Mesendoderm (in vitro differentiated cells): Measurements from ENCODE around the gene CIDEC.

Experiments
- DNase-seq: peaks from one replicate; pipeline ENCODE4 v3.0.0; 2013
- H2AK5ac ChIP-seq: 2 replicates; pipeline ENCODE4 v1.6.1; 2013; ENCODE audit warnings: low read length, inconsistent platforms
- H2BK120ac ChIP-seq: 2 replicates; pipeline ENCODE4 v1.6.1; 2013; ENCODE audit warnings: low read depth, mild to moderate bottlenecking, low read length, moderate library complexity, mixed read lengths
- H2BK15ac ChIP-seq: replicated peaks from 2 replicates; pipeline ENCODE4 v1.6.1; 2013; ENCODE audit warnings: low read depth, mild to moderate bottlenecking, moderate library complexity
- H2BK5ac ChIP-seq: 2 replicates; pipeline ENCODE4 v1.6.1; 2013; ENCODE audit warnings: low read length, inconsistent platforms
- H3K18ac ChIP-seq: 2 replicates; pipeline ENCODE4 v1.6.1; 2013; ENCODE audit warnings: mild to moderate bottlenecking, low read length, mixed read lengths
- H3K23ac ChIP-seq: one replicate; pipeline ENCODE4 v1.6.1; 2013; ENCODE audit warnings: low read length
- H3K27ac ChIP-seq: 2 replicates; pipeline ENCODE4 v1.5.1; 2013; ENCODE audit warnings: low read depth, mild to moderate bottlenecking, inconsistent platforms, low read length, moderate library complexity
- H3K27me3 ChIP-seq: 2 replicates; pipeline ENCODE4 v1.6.1; 2013; ENCODE audit warnings: low read length, control low read depth, mild to moderate bottlenecking, inconsistent platforms; ENCODE audit not compliant: insufficient read depth, poor library complexity
- H3K36me3 ChIP-seq: 2 replicates; pipeline ENCODE4 v1.6.1; 2013; ENCODE audit warnings: low read length, inconsistent platforms; ENCODE audit not compliant: control insufficient read depth, insufficient read depth
- H3K4ac ChIP-seq: one replicate; pipeline ENCODE4 v1.6.1; 2013; ENCODE audit warnings: low read depth, mild to moderate bottlenecking, low read length, moderate library complexity
- H3K4me1 ChIP-seq: 2 replicates; pipeline ENCODE4 v1.6.1; 2013; ENCODE audit warnings: low read depth, low read length, inconsistent platforms; ENCODE audit not compliant: control insufficient read depth
- H3K4me2 ChIP-seq: 2 replicates; pipeline ENCODE4 v1.6.1; 2013; ENCODE audit warnings: low read length
- H3K4me3 ChIP-seq: 2 replicates; pipeline ENCODE4 v1.5.1; 2013; ENCODE audit warnings: mild to moderate bottlenecking, low read length
- H3K56ac ChIP-seq: one replicate; pipeline ENCODE4 v1.6.1; 2013; ENCODE audit warnings: low read length
- H3K79me1 ChIP-seq: 2 replicates; pipeline ENCODE4 v1.6.1; 2013; ENCODE audit warnings: low read length, inconsistent platforms
- H3K79me2 ChIP-seq: 2 replicates; pipeline ENCODE4 v1.6.1; 2013; ENCODE audit warnings: mild to moderate bottlenecking, low read length; ENCODE audit not compliant: control insufficient read depth, insufficient read depth
- H3K9ac ChIP-seq: 2 replicates; pipeline ENCODE4 v1.6.1; 2013; ENCODE audit warnings: low read length, inconsistent platforms
- H4K5ac ChIP-seq: one replicate; pipeline ENCODE4 v1.6.1; 2013; ENCODE audit warnings: low read length
- H4K8ac ChIP-seq: one replicate; pipeline ENCODE4 v1.6.1; 2013; ENCODE audit warnings: low read depth, mild to moderate bottlenecking, control low read depth, low read length, moderate library complexity
- WGBS: extraction: QIAGEN DNeasy Blood & Tissue Kit; methylation state at CpG from one replicate; pipeline ENCODE4 v1.1.7; 2013; ENCODE audit warnings: low lambda C conversion rate, missing lambda C conversion rate; ENCODE audit not compliant: insufficient coverage; ENCODE audit errors: extremely low coverage; 5-methylcytosine and 5-hydroxymethylcytosine counted together

CIDEC gene

DNA sequence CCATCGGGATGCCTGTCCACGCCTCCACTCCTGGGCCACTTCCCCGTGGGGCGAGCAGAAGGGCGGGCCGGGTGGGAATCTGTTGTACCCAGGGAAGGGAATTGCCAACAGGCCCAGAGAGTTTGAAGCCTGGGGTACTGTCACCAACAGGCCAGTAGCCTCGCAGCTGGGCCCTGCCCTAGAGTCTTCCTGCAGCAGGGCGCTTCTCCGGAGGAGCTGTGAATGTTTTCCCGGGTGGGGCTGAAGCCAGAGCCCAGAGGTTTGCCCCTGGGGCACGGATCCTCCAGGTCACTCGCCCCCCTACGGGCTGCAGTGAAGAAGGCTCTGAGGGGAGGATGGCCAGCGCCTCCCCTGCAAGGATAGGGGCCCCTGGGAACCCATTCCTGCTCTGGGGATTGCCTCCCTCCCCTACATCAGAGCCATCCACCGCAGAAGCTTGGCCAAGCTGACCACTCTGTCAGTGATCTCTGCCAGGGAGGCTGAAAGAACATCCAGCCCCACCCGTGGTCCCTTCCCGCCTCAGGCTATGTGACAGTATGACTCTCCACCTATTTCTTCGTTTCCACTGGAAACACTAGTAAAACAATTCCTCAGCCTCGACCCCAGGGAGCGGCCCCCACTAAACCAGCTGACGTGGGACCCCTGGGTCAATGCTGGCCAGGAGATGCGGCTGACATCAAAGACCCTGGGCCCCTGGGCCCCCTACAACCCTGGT is 16.8 kb downstream of the CIDEC start:
- Histone ChIP-seq H2BK120ac (no peak overlapping the region), H4K5ac (no peak overlapping the region), H3K4ac (no peak overlapping the region), H3K56ac (peak overlapping the region; percentile 86), H4K8ac (no peak overlapping the region), H2BK5ac (no peak overlapping the region), H3K79me2 (no peaks in the 10 kb centered on the region), H3K36me3 (no peaks in the 10 kb centered on the region), H2BK15ac (no peak overlapping the region), H2AK5ac (no peak overlapping the region), H3K18ac (no peak overlapping the region), H3K27me3 (no peaks in the 10 kb centered on the region), H3K4me2 (no peak overlapping the region), H3K9ac (peak overlapping the region; percentile 63), H3K23ac (no peak overlapping the region), H3K27ac (no peak overlapping the region), H3K4me3 (no peak overlapping the region), H3K79me1 (no peaks in the 10 kb centered on the region), H3K4me1 (no peaks in the 10 kb centered on the region)
- DNase-seq, result no peak
- no CpG with 5 or more reads among the region's 22 CpGs for WGBS

DNA sequence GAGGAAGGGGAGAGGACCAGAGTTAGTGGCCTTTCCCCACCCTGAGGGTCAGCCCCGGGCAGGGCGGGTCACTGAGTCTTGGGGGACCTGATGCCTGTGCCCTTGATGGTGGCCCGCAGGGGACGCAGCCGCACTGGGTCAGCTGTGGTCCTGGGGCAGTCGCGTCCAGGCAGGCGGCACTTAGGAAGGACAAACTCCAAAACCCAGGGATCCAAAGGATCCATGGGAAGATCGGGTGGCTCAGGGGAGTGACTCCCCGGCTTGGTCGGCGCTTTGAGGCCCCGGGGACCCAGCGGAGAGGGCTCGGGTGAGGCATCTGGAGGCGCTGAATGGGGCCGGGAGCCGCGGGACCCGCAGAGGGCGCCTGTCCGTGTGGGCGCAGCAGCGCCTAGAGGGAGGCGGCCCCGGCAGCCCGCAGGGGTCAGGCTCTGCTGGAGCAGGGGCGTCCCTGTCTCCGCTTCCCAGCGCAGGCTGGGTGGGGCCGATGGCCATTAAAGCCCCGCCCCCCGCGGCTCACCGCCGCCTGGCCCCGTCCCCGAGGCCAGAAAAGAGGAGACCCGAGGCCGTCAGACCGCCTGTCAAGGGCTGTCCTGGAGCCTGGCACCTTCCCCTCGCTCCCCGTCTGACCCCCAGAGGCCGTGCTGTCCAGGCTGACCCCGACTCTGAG is 17.5 kb downstream of the CIDEC start:
- Histone ChIP-seq H3K36me3 (no peaks in the 10 kb centered on the region), H2BK120ac (no peak overlapping the region), H4K8ac (no peak overlapping the region), H3K9ac (peak overlapping the region; percentile 63), H3K23ac (no peak overlapping the region), H2BK15ac (no peak overlapping the region), H3K18ac (peak overlapping the region; percentile 62), H3K56ac (peak overlapping the region; percentile 86), H3K27ac (no peak overlapping the region), H3K4me3 (no peak overlapping the region), H3K27me3 (no peaks in the 10 kb centered on the region), H3K79me2 (no peaks in the 10 kb centered on the region), H2BK5ac (no peak overlapping the region), H4K5ac (no peak overlapping the region), H3K4me1 (no peaks in the 10 kb centered on the region), H3K4me2 (peak overlapping the region; percentile 37), H3K4ac (no peak overlapping the region), H3K79me1 (no peaks in the 10 kb centered on the region), H2AK5ac (no peak overlapping the region)
- WGBS, result no CpG with 5 or more reads among the region's 45 CpGs
- peak; percentile 70 for DNase-seq

DNA sequence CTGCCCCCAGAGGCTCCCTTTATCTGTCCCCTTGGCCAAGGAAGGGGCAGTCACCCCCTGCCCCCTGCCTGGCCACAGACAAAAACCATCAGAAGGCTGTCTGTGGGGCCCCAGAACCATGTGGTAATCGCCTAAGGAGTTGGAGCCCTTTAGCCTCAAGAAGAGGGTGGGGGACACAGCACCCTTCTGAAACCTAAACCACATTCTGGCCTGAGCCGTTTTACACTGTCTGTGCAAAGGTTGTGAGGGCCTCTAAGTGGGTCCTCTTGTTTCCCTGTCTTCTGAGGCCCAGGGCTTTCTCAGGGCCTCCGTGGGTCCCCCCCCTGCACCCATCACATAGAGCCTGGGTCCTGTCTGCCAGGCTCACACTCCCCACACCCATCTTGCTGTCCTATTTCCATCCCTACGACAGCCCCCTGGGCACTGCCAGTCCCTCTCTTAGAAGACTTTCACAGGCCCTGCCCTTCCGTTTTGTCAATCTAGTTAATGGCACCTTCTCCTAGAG is 18.4 kb downstream of the CIDEC start:
- H2BK15ac ChIP-seq, result no peak overlapping the region
- H4K8ac ChIP-seq, result no peak overlapping the region
- H3K27ac ChIP-seq, result no peak overlapping the region
- no peaks in the 10 kb centered on the region for H3K79me2 ChIP-seq
- H2AK5ac ChIP-seq, result no peak overlapping the region
- no peak overlapping the region for H3K18ac ChIP-seq
- no peaks in the 10 kb centered on the region for H3K79me1 ChIP-seq
- H3K56ac ChIP-seq, result no peak overlapping the region
- no peak overlapping the region for H3K4me2 ChIP-seq
- no peak overlapping the region for H2BK120ac ChIP-seq
- H3K36me3 ChIP-seq, result no peaks in the 10 kb centered on the region
- DNase-seq, result no peak
- no peak overlapping the region for H3K4me3 ChIP-seq
- no peak overlapping the region for H2BK5ac ChIP-seq
- no peak overlapping the region for H3K23ac ChIP-seq
- no peak overlapping the region for H3K9ac ChIP-seq
- H3K4ac ChIP-seq, result no peak overlapping the region
- H3K27me3 ChIP-seq, result no peaks in the 10 kb centered on the region
- H3K4me1 ChIP-seq, result no peaks in the 10 kb centered on the region
- WGBS, result no CpG with 5 or more reads among the region's 5 CpGs
- H4K5ac ChIP-seq, result no peak overlapping the region

DNA sequence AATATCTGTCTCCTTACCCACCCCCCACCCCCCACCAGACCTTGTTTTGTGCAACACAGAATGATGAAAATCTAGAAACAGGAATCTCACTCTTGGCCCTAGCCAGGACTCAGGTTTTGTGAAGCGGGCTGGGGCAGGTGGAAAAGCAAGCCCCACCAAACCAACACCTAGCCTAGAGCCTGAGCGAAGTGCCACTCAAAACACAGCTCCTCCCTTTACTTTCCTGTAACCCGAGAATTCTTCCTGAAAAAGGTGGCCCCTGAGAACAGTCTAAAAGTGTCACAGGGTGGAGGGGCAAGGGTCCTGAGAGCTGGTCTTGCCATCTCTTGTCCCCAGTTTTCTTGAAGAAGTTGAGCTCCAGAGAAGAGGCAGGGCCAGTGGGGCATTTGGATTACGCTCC is 18.9 kb downstream of the CIDEC start:
- no peak overlapping the region for H2AK5ac ChIP-seq
- H3K4me3 ChIP-seq, result no peak overlapping the region
- H3K9ac ChIP-seq, result no peak overlapping the region
- H3K4ac ChIP-seq, result no peak overlapping the region
- H2BK120ac ChIP-seq, result no peak overlapping the region
- no peak overlapping the region for H3K4me2 ChIP-seq
- no peak overlapping the region for H4K5ac ChIP-seq
- no peak overlapping the region for H2BK5ac ChIP-seq
- no peaks in the 10 kb centered on the region for H3K79me2 ChIP-seq
- no peak overlapping the region for H3K23ac ChIP-seq
- no peaks in the 10 kb centered on the region for H3K79me1 ChIP-seq
- H4K8ac ChIP-seq, result no peak overlapping the region
- WGBS, result no CpG with 5 or more reads among the region's 4 CpGs
- H2BK15ac ChIP-seq, result no peak overlapping the region
- H3K36me3 ChIP-seq, result no peaks in the 10 kb centered on the region
- no peaks in the 10 kb centered on the region for H3K4me1 ChIP-seq
- H3K18ac ChIP-seq, result no peak overlapping the region
- DNase-seq, result no peak
- H3K56ac ChIP-seq, result no peak overlapping the region
- no peaks in the 10 kb centered on the region for H3K27me3 ChIP-seq
- no peak overlapping the region for H3K27ac ChIP-seq

DNA sequence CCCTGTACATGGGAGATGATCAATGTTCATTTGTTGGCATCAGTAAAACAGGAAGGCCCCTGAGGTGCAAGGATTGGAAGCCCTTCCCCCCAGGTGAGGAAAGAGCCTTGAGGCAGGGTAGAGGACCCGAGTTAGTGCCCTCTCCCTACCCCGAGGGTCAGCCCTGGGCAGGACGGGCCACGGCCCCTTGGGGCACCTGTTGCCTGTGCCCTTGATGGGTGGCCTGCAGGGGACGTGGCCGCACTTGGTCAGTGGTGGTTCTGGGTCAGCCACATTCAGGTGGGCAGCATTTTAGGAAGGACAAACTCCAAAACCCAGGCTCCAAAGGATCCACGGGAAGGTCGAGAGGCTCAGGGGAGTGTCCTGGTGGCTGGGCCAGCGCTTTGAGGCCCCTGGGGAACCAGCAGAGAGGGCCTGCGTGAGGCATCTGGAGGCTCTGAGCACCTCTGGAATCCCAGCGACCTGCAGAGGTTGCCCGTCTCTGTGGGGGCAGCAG is 20.5 kb downstream of the CIDEC start:
- DNase-seq, result no peak
- Histone ChIP-seq H3K79me2 (no peaks in the 10 kb centered on the region), H3K79me1 (no peaks in the 10 kb centered on the region), H3K4me2 (no peak overlapping the region), H3K18ac (no peak overlapping the region), H3K4ac (no peak overlapping the region), H3K56ac (no peak overlapping the region), H3K36me3 (no peaks in the 10 kb centered on the region), H3K4me3 (no peak overlapping the region), H3K27me3 (no peaks in the 10 kb centered on the region), H3K9ac (no peak overlapping the region), H2BK120ac (no peak overlapping the region), H2AK5ac (no peak overlapping the region), H4K5ac (no peak overlapping the region), H3K27ac (no peak overlapping the region), H4K8ac (no peak overlapping the region), H2BK5ac (no peak overlapping the region), H3K4me1 (no peaks in the 10 kb centered on the region), H3K23ac (no peak overlapping the region), H2BK15ac (no peak overlapping the region)
- WGBS, result no CpG with 5 or more reads among the region's 12 CpGs
